GM12874 (cell line): ENCODE measurements around the gene TRPM3.

ENCODE experiments used
- CTCF ChIP-seq: IDR thresholded peaks from 2 replicates; pipeline ENCODE4 v1.5.1; 2011; ENCODE audit warnings: low read depth, mild to moderate bottlenecking, control low read depth, low read length, moderate library complexity; ENCODE audit not compliant: insufficient read depth

TRPM3 gene

GRCh38 chr9:70835323-70835722, 286.1 kb downstream of the TRPM3 start:
- TF ChIP-seq CTCF = no peak

GRCh38 chr9:70832492-70832891, 288.9 kb downstream of the TRPM3 start:
- no peak for TF ChIP-seq CTCF

- no peak for TF ChIP-seq CTCF
These were observed 290.8 kb downstream of the TRPM3 start for GRCh38 chr9:70830618-70831017.

GRCh38 chr9:70829591-70830265, 291.7 kb downstream of the TRPM3 start:
- no peak for TF ChIP-seq CTCF

GRCh38 chr9:70826562-70826961, 294.9 kb downstream of the TRPM3 start:
- no peak for TF ChIP-seq CTCF

GRCh38 chr9:70823284-70823683, 298.1 kb downstream of the TRPM3 start:
- no peak for TF ChIP-seq CTCF

- no peak for TF ChIP-seq CTCF
These were observed 304.1 kb downstream of the TRPM3 start for GRCh38 chr9:70817311-70817710.
